Measurements from ENCODE around the gene LRMDA.

Gene LRMDA

GRCh38 chr10:75449382-75450074, 18.1 kb downstream of the LRMDA start:
- no peak for DNase-seq

- DNase-seq: no peak
These were observed 18.6 kb downstream of the LRMDA start for GRCh38 chr10:75450075-75450445.

- DNase-seq: no peak
These were observed 19.5 kb downstream of the LRMDA start for GRCh38 chr10:75450644-75451640.

- no peak for DNase-seq
These were observed 20.4 kb downstream of the LRMDA start for GRCh38 chr10:75451831-75452230.

- DNase-seq: no peak
These were observed 21.6 kb downstream of the LRMDA start for GRCh38 chr10:75452997-75453396.

GRCh38 chr10:75456122-75456521, 24.7 kb downstream of the LRMDA start:
- no peak for DNase-seq

- DNase-seq: no peak
These were observed 28.6 kb downstream of the LRMDA start for GRCh38 chr10:75460059-75460458.

GRCh38 chr10:75461672-75462649, 30.5 kb downstream of the LRMDA start:
- no peak for DNase-seq

- DNase-seq: no peak
These were observed 31.4 kb downstream of the LRMDA start for GRCh38 chr10:75462865-75463264.

- no peak for DNase-seq
These were observed 33.3 kb downstream of the LRMDA start for GRCh38 chr10:75464478-75465449.

GRCh38 chr10:75465450-75465827, 34.0 kb downstream of the LRMDA start:
- DNase-seq: no peak

- DNase-seq: no peak
These were observed 34.6 kb downstream of the LRMDA start for GRCh38 chr10:75466001-75466400.

GRCh38 chr10:75466886-75467285, 35.5 kb downstream of the LRMDA start:
- no peak for DNase-seq

- no peak for DNase-seq
These were observed 37.2 kb downstream of the LRMDA start for GRCh38 chr10:75468612-75469005.

- peak; percentile 37 for DNase-seq
These were observed 37.7 kb downstream of the LRMDA start for GRCh38 chr10:75469006-75469616.

GRCh38 chr10:75470901-75471300, 39.5 kb downstream of the LRMDA start:
- DNase-seq: no peak

GRCh38 chr10:75472685-75473084, 41.3 kb downstream of the LRMDA start:
- DNase-seq: no peak

GRCh38 chr10:75474106-75474505, 42.7 kb downstream of the LRMDA start:
- no peak for DNase-seq

GRCh38 chr10:75475460-75476182, 44.2 kb downstream of the LRMDA start:
- DNase-seq: no peak

GRCh38 chr10:75476569-75476968, 45.1 kb downstream of the LRMDA start:
- DNase-seq: no peak
